Measurements from ENCODE around the gene CEP250.

The CEP250 gene

GRCh38 chr20:35508493-35509218 lies 53.3 kb downstream of the CEP250 start:
- Histone ChIP-seq H3K4me1 (ENCODE audit: insufficient read depth, low read length) (no peaks in the 10 kb centered on the region), H3K27me3 (ENCODE audit: insufficient read depth, low read length, poor library complexity) (no peaks in the 10 kb centered on the region), H3K4me3 (ENCODE audit: low read depth in 1 of 2, low read length in 2 of 2) (no peak overlapping the region), H3K36me3 (ENCODE audit: insufficient read depth, low read length) (peaks cover 88% of the 10 kb centered on the region), H3K27ac (ENCODE audit: low read length) (no peak overlapping the region), H3K4me2 (ENCODE audit: insufficient read depth, low read length) (no peak overlapping the region), H3K9ac (ENCODE audit: low read depth, low read length) (no peak overlapping the region), H3K79me2 (ENCODE audit: insufficient read depth, low read length) (no peaks in the 10 kb centered on the region), H3K9me3 (ENCODE audit: insufficient read depth, low read length, severe bottlenecking) (no peaks in the 10 kb centered on the region), H2AFZ (ENCODE audit: low read depth, low read length) (no peak overlapping the region), H4K20me1 (ENCODE audit: insufficient read depth, low read length) (0 out of 2 replicates have a peak, but pooled peaks cover 4% of the 10 kb centered on the region)
- ATAC-seq (ENCODE audit: insufficient read depth, low read depth) (no peak), DNase-seq (no peak)
- TF ChIP-seq CTCF (IDR thresholded peaks at IDR 0.05; ENCODE audit: borderline replicate concordance, extremely low read depth, low read length, poor library complexity, severe bottlenecking) (no peak), EZH2 (IDR thresholded peaks at IDR 0.05; ENCODE audit: borderline replicate concordance, low read depth, low read length, severe bottlenecking) (no peak)

GRCh38 chr20:35510951-35511735 lies 55.7 kb downstream of the CEP250 start:
- Histone ChIP-seq H3K27me3 (ENCODE audit: insufficient read depth, low read length, poor library complexity) (no peaks in the 10 kb centered on the region), H3K4me3 (ENCODE audit: low read depth in 1 of 2, low read length in 2 of 2) (no peak overlapping the region), H4K20me1 (ENCODE audit: insufficient read depth, low read length) (no peaks in the 10 kb centered on the region), H2AFZ (ENCODE audit: low read depth, low read length) (no peak overlapping the region), H3K4me2 (ENCODE audit: insufficient read depth, low read length) (no peak overlapping the region), H3K79me2 (ENCODE audit: insufficient read depth, low read length) (no peaks in the 10 kb centered on the region), H3K36me3 (ENCODE audit: insufficient read depth, low read length) (peaks cover 71% of the 10 kb centered on the region), H3K9ac (ENCODE audit: low read depth, low read length) (no peak overlapping the region), H3K27ac (ENCODE audit: low read length) (no peak overlapping the region), H3K9me3 (ENCODE audit: insufficient read depth, low read length, severe bottlenecking) (no peaks in the 10 kb centered on the region), H3K4me1 (ENCODE audit: insufficient read depth, low read length) (no peaks in the 10 kb centered on the region)
- DNase-seq (no peak), ATAC-seq (ENCODE audit: insufficient read depth, low read depth) (no peak)
- no peak for TF ChIP-seq EZH2 (IDR thresholded peaks at IDR 0.05; ENCODE audit: borderline replicate concordance, low read depth, low read length, severe bottlenecking)

- Histone ChIP-seq H3K9ac (ENCODE audit: low read depth, low read length) (no peak overlapping the region), H3K4me2 (ENCODE audit: insufficient read depth, low read length) (no peak overlapping the region), H3K27ac (ENCODE audit: low read length) (no peak overlapping the region), H3K27me3 (ENCODE audit: insufficient read depth, low read length, poor library complexity) (no peaks in the 10 kb centered on the region), H3K4me1 (ENCODE audit: insufficient read depth, low read length) (no peaks in the 10 kb centered on the region), H4K20me1 (ENCODE audit: insufficient read depth, low read length) (no peaks in the 10 kb centered on the region), H3K36me3 (ENCODE audit: insufficient read depth, low read length) (peaks cover 64% of the 10 kb centered on the region), H3K4me3 (ENCODE audit: low read depth in 1 of 2, low read length in 2 of 2) (no peak overlapping the region), H3K9me3 (ENCODE audit: insufficient read depth, low read length, severe bottlenecking) (no peaks in the 10 kb centered on the region), H2AFZ (ENCODE audit: low read depth, low read length) (no peak overlapping the region), H3K79me2 (ENCODE audit: insufficient read depth, low read length) (no peaks in the 10 kb centered on the region)
- TF ChIP-seq EZH2 (IDR thresholded peaks at IDR 0.05; ENCODE audit: borderline replicate concordance, low read depth, low read length, severe bottlenecking) = no peak
- TF ChIP-seq CTCF (IDR thresholded peaks at IDR 0.05; ENCODE audit: borderline replicate concordance, extremely low read depth, low read length, poor library complexity, severe bottlenecking) = peak; percentile 81
- ATAC-seq (ENCODE audit: insufficient read depth, low read depth) (peak; percentile 49; the same call in 2 of the 3 replicates), DNase-seq (peak; percentile 42)
These were observed 56.5 kb downstream of the CEP250 start for GRCh38 chr20:35511814-35512420.

All from DND-41 (cell line).